Ovary (tissue), 9 donors: ENCODE data around the gene RBM33. TPM values are rescaled to one million over a fixed set of nuclear protein-coding genes. Genes with fewer than 3 reads are reported as not detected.

Source experiments
- DNase-seq, 5 donors: peaks; one replicate each; pipeline ENCODE4 v3.0.0-alpha.2; 2019 to 2020
- H3K27ac ChIP-seq, 2 donors: fragments of 200-600 bp; one replicate each; pipeline versions ENCODE4 v1.5.1 to v1.8.0; 2019 to 2022
- H3K27me3 ChIP-seq: fragments of 200-600 bp; one replicate; pipeline ENCODE4 v1.8.0; 2022
- H3K36me3 ChIP-seq: fragments of 200-600 bp; sonication (generic); one replicate; pipeline ENCODE4 v1.5.1; 2019
- H3K4me1 ChIP-seq: one replicate; pipeline ENCODE4 v1.8.1; 2013; ENCODE audit warnings: mild to moderate bottlenecking, moderate library complexity; ENCODE audit not compliant: insufficient read depth
- H3K4me3 ChIP-seq: fragments of 200-600 bp; sonication (generic); one replicate; pipeline ENCODE4 v1.5.1; 2017
- H3K9me3 ChIP-seq, 2 donors: fragments of 200-600 bp in 1 of 2; sonication (generic) in 1 of 2; one replicate each; pipeline versions ENCODE4 v1.5.1 to v1.8.1; 2013 to 2019; ENCODE audit warnings: mild to moderate bottlenecking in 1 of 2, moderate library complexity in 1 of 2
- EP300 ChIP-seq: sonication (generic); formaldehyde crosslinking; IDR thresholded peaks from one replicate; pipeline ENCODE4 v1.6.1; 2017; ENCODE audit warnings: antibody characterized with exemption
- POLR2A ChIP-seq: fragments of 450-650 bp; IDR thresholded peaks from one replicate; pipeline ENCODE4 v1.6.1; 2017; ENCODE audit warnings: antibody characterized with exemption, mild to moderate bottlenecking, moderate library complexity
- WGBS, 3 donors: extraction: QIAGEN DNeasy Blood & Tissue Kit in 1 of 3; methylation state at CpG; one replicate each; pipeline versions ENCODE4 v1.1.5 to v1.1.7; 2013 to 2017; 5-methylcytosine and 5-hydroxymethylcytosine counted together
- intact Hi-C, 4 donors: fragments of 100-400 bp; cut with DNase I; formaldehyde crosslinking; loops; one replicate each; pipeline versions ENCODE4 v1.11.0 to v1.15.1; 2022 to 2023
- polyA plus RNA-seq, 2 donors: library from polyadenylated mRNA; stranded (reverse); fragments of 200-250 nt in 1 of 2; fragments of 350-450 nt in 1 of 2; fragmentation: Illumina TruSeq in 1 of 2; extraction: RNeasy Lipid Tissue Mini Kit (QIAGEN cat#74804) in 1 of 2; gene quantifications; one replicate each; pipeline ENCODE4 v1.2.3, GENCODE V29; 2013 to 2014
- total RNA-seq, 7 donors: library from RNA; depleted of rRNA in 2 of 7; stranded (reverse); fragments of >200 nt in 2 of 7; fragmentation: NEBNext Ultra II Directional in 3 of 7; extraction: Animal tissue kit (Norgen Biotek cat#: 25700) in 3 of 7; gene quantifications; one replicate each; pipeline versions ENCODE4 v1.1.0 to v1.2.4, GENCODE V29; 2016 to 2023
- TF ChIP-seq, protein P1 (sequence below), 3 donors: fragments of 450-650 bp in 2 of 3; fragments of 200-600 bp in 1 of 3; IDR thresholded peaks; one replicate each; pipeline versions ENCODE4 v1.5.1 to v1.8.0; 2016 to 2022; ENCODE audit warnings: antibody characterized with exemption in 3 of 3, mild to moderate bottlenecking in 1 of 3
- donor health status: DM: no; HTN: no; CAD: no; lungs with moderate emphysema.
- donor health status: DM: no; HTN: no; CAD: no.
- donor health status: Bipolar disorder and iron deficiency.
- donor health status: DM: yes; HTN: yes; CAD: no.
- donor health status: DM: no; HTN: no; CAD: no.
- donor health status: DM: yes; HTN: yes; CAD: no.

The RBM33 gene
- total and polyA plus RNA-seq, 9 donors: 19.8 to 62.0 (median 49.3) TPM

DNA sequence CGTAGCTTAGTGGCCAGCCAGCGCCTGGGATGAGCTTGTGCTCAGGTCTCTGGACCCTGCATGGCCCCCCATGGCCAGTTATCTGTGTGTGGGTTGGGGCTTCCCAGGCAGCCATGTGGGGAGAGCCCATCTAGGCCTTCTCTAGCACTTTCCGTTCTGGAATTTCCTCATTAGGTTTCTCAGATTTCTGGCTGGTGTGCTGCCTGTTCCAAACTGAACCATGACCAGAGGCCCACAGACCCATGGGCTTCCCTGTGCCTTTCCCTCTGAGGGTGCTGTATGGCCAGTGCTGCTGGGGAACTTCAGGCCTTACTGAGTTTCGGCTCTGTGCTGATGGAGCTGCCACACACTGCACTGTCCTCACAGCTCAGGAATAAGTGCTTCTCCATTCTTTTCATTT lies 117.6 kb downstream of the RBM33 start:
- WGBS, 3 donors: 88 to 94% (median 93%) methylated on average over 4 of the region's 4 CpGs

DNA sequence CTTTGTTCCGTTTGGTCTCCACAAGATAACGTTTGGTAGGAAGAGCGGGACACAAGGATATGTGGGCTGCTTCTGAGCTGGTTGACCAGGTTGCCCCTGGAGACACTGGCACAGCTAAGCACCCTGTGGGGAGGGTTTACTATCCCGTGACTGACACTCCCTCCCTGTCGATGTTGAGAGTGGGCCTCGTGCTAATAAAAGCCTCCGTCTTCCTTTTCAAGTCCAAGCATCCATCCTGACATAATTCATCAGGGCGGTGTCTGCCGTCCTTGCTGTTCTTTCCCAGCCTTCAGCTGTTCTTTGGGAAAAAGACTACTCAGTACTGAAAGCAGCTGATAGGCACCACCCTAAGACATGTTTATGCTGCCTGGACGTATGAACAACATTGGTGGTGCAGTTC lies 118.2 kb downstream of the RBM33 start:
- Histone ChIP-seq H3K36me3 (no peaks in the 10 kb centered on the region), H3K4me1 (no peaks in the 10 kb centered on the region), H3K9me3 (no peaks in the 10 kb centered on the region), H3K27ac (no peak overlapping the region), H3K4me3 (no peak overlapping the region), H3K27me3 (no peaks in the 10 kb centered on the region)
- intact Hi-C loops: loop anchor here in 3 of 4 donors (10.0 kb wide), 2 partner anchors 158 to 168 kb away; no protein-coding TSS in a partner anchor
- DNase-seq: no peak
- 61 to 74% (median 71%) methylated on average over 10 of the region's 10 CpGs for WGBS, 3 donors
- TF ChIP-seq POLR2A (no peak), EP300 (no peak)
- TF ChIP-seq, protein P1, sequence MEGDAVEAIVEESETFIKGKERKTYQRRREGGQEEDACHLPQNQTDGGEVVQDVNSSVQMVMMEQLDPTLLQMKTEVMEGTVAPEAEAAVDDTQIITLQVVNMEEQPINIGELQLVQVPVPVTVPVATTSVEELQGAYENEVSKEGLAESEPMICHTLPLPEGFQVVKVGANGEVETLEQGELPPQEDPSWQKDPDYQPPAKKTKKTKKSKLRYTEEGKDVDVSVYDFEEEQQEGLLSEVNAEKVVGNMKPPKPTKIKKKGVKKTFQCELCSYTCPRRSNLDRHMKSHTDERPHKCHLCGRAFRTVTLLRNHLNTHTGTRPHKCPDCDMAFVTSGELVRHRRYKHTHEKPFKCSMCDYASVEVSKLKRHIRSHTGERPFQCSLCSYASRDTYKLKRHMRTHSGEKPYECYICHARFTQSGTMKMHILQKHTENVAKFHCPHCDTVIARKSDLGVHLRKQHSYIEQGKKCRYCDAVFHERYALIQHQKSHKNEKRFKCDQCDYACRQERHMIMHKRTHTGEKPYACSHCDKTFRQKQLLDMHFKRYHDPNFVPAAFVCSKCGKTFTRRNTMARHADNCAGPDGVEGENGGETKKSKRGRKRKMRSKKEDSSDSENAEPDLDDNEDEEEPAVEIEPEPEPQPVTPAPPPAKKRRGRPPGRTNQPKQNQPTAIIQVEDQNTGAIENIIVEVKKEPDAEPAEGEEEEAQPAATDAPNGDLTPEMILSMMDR (IDR thresholded peaks at IDR 0.05): no peak

More for the DNA sequence above, 117.6 kb downstream of the RBM33 start:
- Histone ChIP-seq H3K27me3 (no peaks in the 10 kb centered on the region), H3K4me1 (no peaks in the 10 kb centered on the region), H3K36me3 (no peaks in the 10 kb centered on the region), H3K27ac (no peak overlapping the region), H3K9me3 (no peaks in the 10 kb centered on the region), H3K4me3 (no peak overlapping the region)
- intact Hi-C loops: loop anchor here in 3 of 4 donors (10.0 kb wide), 2 partner anchors 157 to 167 kb away; no protein-coding TSS in a partner anchor
- DNase-seq: no peak
- TF ChIP-seq EP300 (no peak), POLR2A (no peak)
- TF ChIP-seq, protein P1 (IDR thresholded peaks at IDR 0.05): no peak

DNA sequence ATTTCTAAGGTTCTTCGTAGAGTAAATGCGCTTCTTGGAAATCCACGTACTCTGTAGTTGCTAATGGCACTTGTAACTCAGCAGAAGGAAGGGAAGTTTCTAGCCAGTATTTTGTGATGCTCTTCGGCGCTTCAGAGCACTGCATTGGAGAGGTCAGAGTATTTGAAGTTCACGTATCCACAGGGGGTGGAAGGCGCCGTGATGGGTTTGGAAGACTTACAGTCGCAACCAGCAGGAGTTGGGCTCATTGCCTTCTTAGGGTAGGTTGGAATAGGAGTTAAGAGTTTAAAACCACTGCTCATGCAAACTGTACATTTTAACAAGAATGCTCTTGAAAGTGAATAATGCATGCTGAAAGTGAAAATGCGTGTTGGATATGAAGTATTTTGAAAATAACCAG lies 118.7 kb downstream of the RBM33 start:
- 91 to 96% (median 94%) methylated on average over 10 of the region's 10 CpGs for WGBS, 3 donors
- no peaks in the 10 kb centered on the region for H3K4me1 ChIP-seq
- intact Hi-C loops: loop anchor here in 3 of 4 donors (10.0 kb wide), 2 partner anchors 158 to 168 kb away; no protein-coding TSS in a partner anchor
- no peaks in the 10 kb centered on the region for H3K9me3 ChIP-seq
- H3K36me3 ChIP-seq: no peaks in the 10 kb centered on the region
- no peaks in the 10 kb centered on the region for H3K27me3 ChIP-seq
- no peak for DNase-seq
- no peak overlapping the region for H3K27ac ChIP-seq
- no peak overlapping the region for H3K4me3 ChIP-seq
- TF ChIP-seq, protein P1 (IDR thresholded peaks at IDR 0.05): no peak
- no peak for TF ChIP-seq POLR2A
- no peak for TF ChIP-seq EP300

DNA sequence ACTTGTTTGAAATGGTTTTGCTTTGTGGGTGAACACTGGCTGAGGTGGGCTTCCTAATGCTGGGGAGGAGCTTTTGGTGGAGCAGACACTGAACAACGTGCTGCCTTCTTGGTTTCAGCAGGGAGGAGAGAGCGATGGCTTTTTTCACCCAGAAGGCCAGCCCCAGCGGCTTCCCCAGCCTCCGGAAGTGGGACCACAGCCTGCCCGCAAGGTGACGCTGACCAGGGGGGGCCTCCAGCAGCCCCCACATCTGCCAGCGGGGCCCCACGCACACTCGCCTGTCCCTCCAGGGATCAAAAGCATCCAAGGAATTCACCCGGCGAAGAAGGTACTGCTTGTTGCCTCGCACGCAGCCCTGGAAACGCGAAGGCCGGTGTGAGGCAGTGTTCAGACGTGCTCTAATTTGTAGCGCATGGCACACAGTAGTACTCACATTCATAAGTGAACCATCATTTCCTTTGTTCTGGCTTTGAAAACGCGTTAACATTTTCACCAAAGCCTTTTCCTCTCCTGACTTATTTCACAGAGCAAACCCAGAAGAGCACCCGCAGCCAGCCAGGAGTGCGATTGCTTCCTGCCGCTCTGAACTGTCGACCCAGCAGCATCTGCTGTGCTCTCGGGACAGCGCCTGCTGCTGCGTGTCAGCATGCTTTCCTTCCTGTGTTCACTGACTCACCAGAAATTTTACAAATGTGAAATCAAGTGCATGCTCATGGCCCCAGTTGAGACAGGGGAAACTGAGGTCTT lies 119.4 kb downstream of the RBM33 start:
- DNase-seq: no peak
- 71 to 75% (median 74%) methylated on average over 24 to 27 of the region's 27 CpGs for WGBS, 3 donors
- H3K4me3 ChIP-seq: no peak overlapping the region
- H3K36me3 ChIP-seq: no peaks in the 10 kb centered on the region
- intact Hi-C loops: loop anchor here in 3 of 4 donors (10.0 kb wide), 2 partner anchors 159 to 169 kb away; no protein-coding TSS in a partner anchor
- TF ChIP-seq POLR2A: no peak
- TF ChIP-seq, protein P1 (IDR thresholded peaks at IDR 0.05): no peak
- no peak for TF ChIP-seq EP300
- no peaks in the 10 kb centered on the region for H3K4me1 ChIP-seq
- H3K27me3 ChIP-seq: no peaks in the 10 kb centered on the region
- H3K9me3 ChIP-seq: no peaks in the 10 kb centered on the region
- H3K27ac ChIP-seq: no peak overlapping the region
